IPS-NIHi7 (cell line): Measurements from ENCODE around the gene NCOA5.
A peak's percentile ranks its signal among the peaks of the same experiment; 100 is the strongest.

Experiments
- DNase-seq: peaks from one replicate; pipeline ENCODE4 v3.0.0; 2012; ENCODE audit warnings: mixed read lengths; ENCODE audit errors: extremely low spot score

The NCOA5 gene

GRCh38 chr20:46089417-46090388 is at the start of gene NCOA5:
Gene NCOA5, minus strand, starts transcription at chr20:46089962. Its CDS starts 10,538 bp downstream, at chr20:46079424.
- DNase-seq: peak; percentile 97

GRCh38 chr20:46139266-46139889 is 49.6 kb upstream of the NCOA5 start:
- no peak for DNase-seq

GRCh38 chr20:46137816-46138215 is 48.1 kb upstream of the NCOA5 start:
- no peak for DNase-seq

GRCh38 chr20:46135856-46136633 is 46.3 kb upstream of the NCOA5 start:
- DNase-seq: peak; percentile 42

- DNase-seq: no peak
Measured at GRCh38 chr20:46134716-46135115, 45.0 kb upstream of the NCOA5 start.

- no peak for DNase-seq
Measured at GRCh38 chr20:46133886-46134654, 44.3 kb upstream of the NCOA5 start.

GRCh38 chr20:46132705-46133120 is 43.0 kb upstream of the NCOA5 start:
- peak; percentile 88 for DNase-seq

GRCh38 chr20:46131396-46131795 is 41.6 kb upstream of the NCOA5 start:
- no peak for DNase-seq

- no peak for DNase-seq
Measured at GRCh38 chr20:46130534-46130933, 40.8 kb upstream of the NCOA5 start.

GRCh38 chr20:46129955-46130481 is 40.3 kb upstream of the NCOA5 start:
- DNase-seq: no peak

- peak; percentile 81 for DNase-seq
Measured at GRCh38 chr20:46128310-46129151, 38.8 kb upstream of the NCOA5 start.

GRCh38 chr20:46127396-46128010 is 37.7 kb upstream of the NCOA5 start:
- DNase-seq: no peak

- no peak for DNase-seq
Measured at GRCh38 chr20:46126440-46127056, 36.8 kb upstream of the NCOA5 start.

GRCh38 chr20:46123482-46124245 is 33.9 kb upstream of the NCOA5 start:
- DNase-seq: no peak

GRCh38 chr20:46122516-46123481 is 33.0 kb upstream of the NCOA5 start:
- DNase-seq: no peak

- DNase-seq: no peak
Measured at GRCh38 chr20:46122071-46122470, 32.3 kb upstream of the NCOA5 start.
